Stimulated activated CD8-positive, alpha-beta memory T cell treated with anti-CD3 and anti-CD28 coated beads, Interleukin-2, amount 100 ng/mL, for 48 hours (primary cell): Measurements from ENCODE around the gene SLC16A4.

ENCODE experiments used
- DNase-seq, 2 donors: peaks; one replicate each; pipeline ENCODE4 v3.0.0-alpha.2; 2020; ENCODE audit warnings: low read depth in 2 of 2

The SLC16A4 gene

GRCh38 chr1:110360431-110360830, 30.4 kb downstream of the SLC16A4 start:
- no peak for DNase-seq

DNA sequence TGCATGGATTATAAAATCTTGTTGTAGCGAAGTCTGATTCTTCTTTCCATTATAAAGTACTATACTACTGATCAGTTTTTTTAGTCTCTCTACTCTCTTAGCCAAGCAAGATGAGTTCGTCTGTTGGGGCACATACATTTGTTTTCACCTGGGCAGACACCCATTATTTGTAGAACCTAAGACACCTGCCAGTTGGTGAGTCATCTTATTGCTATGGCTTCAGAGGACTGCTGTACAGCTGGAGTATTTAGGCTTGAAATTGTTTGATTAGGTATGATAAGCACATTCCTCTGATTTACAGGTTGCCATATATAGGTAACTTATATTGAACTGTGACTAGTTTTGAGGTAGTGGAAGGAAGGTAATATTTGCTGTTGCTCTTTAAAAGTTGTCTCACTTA, 34.4 kb downstream of the SLC16A4 start:
- no peak for DNase-seq

DNA sequence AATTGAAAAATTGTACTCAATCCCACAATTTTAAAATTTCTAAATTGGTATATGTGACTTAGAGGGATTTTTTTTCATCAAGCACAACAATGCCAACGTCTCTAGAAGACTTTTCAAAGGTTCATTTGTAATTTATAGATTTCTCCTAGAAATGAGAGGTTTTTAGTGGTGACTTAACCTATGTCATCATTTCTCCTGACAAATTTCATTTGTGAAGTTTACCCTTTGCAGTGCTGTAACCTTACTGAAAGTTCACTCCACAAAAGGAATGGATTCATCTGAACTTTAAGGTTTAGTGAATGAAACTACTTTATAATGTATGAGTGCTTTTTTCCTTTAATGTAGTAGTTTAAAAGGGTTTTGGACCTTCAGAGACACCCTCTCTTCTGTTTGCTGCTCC, 35.5 kb downstream of the SLC16A4 start:
- no peak for DNase-seq

- DNase-seq: no peak
Measured at GRCh38 chr1:110350360-110350759, 40.5 kb downstream of the SLC16A4 start.

DNA sequence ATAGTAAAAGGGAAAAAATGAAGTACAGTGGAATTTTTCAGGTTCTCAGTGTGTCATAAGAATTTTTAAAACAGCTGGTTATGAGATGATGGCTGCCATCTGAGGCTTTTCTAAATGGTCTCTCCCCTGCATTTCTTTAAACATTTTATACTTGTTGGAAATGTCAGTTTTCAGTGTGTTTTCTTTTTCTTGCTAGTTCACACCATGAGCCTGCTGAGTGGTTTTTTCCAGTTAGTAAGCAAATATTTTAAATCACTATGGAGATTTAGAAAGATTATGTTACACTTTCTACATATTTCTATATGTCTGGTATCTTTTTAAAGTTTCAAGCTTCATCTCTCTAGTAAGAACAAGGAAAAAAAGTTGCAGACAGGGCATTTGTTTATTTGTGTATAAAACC, 42.1 kb downstream of the SLC16A4 start:
- no peak for DNase-seq

DNA sequence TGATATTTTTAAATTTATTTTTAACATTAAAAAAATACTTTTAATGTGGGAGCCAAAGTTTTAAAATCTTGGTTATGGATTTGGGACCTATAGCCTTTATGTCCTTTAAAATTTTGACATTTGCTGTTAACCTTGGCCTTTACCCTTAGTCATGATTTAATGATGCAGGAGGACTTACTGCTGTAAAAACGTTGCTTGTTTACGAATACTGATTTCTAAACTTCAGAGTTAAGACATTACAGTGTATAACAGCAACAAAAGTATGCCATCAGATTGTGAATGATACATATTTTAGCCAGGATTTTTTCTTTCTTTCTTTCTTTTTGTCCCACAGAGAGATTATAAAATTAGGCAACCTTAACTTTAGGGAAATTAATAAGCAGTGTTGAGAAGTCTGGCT, 42.8 kb downstream of the SLC16A4 start:
- no peak for DNase-seq

DNA sequence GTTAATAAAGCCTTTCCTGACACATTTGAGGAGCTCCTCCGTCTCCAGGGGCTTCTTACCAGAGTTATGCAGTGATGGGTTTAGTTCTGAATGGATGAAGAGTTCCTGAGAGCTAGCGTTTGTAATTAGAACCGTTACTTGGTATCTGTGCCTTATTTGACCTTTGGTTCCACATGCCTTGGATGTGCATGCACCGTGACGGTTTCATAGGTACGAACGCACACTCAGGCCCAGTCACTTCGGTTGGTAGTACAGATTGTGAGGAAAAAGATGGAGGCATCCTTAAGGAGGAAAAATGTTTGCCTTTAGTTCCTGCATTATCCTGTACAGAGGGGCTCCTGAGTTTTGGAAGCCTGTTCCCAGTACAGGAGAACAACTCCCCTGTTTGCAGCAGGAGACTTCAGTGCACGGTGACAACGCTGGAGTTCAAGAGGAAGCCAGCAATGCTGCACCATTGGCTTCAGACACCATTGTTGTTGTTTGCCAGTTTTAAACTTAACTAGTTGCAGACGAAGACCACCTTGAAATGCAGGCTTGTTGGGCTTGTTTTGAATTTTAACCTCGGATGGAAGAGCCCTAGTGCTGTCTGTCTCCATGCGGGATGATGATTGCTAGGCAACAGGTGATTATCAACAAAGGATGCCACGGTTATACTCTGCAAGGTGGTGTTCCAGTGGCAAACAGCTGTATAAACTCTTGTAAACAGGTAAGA, 43.5 kb downstream of the SLC16A4 start:
- DNase-seq: no peak

DNA sequence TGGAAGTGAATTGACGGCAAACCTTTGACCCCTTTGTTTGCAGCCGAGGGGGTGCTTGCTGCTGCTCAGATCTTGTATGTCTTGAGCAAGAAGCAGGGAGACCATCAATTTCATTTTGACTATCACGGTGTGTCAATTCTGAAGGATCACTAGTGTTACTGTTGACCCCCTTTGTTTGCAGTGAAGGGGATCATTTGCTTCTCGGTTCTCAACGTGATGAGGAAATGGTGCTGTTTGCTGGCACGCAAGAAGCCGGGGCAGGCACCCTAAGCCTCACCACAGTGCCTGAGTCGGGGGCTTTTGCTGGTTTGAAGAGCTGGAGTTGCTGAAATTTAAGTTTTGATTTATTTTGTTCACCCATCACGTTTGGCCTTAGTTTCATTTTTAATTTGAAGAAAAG, 44.1 kb downstream of the SLC16A4 start:
- DNase-seq: no peak

DNA sequence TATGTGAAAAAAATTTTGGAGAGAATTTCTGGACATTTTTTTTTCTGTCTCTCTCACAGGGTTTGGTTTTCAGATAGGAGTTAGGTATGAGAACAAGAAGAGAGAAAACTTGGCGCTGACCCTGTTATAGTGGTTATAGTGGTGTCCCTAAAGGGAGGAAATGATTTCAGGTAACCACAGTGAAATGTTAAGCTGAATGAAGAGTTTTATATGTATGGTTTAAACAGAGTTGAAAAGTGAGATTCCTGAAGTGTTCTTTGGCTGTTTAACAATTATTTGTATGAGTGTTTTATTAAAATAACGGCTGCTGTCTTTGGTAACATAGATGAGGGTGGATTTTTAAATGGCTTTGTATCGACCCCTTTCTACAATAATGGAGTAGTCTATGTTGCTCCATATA, 45.3 kb downstream of the SLC16A4 start:
- no peak for DNase-seq

- DNase-seq: no peak
Measured at GRCh38 chr1:110344152-110344551, 46.7 kb downstream of the SLC16A4 start.

- no peak for DNase-seq
Measured at GRCh38 chr1:110343249-110343648, 47.6 kb downstream of the SLC16A4 start.

DNA sequence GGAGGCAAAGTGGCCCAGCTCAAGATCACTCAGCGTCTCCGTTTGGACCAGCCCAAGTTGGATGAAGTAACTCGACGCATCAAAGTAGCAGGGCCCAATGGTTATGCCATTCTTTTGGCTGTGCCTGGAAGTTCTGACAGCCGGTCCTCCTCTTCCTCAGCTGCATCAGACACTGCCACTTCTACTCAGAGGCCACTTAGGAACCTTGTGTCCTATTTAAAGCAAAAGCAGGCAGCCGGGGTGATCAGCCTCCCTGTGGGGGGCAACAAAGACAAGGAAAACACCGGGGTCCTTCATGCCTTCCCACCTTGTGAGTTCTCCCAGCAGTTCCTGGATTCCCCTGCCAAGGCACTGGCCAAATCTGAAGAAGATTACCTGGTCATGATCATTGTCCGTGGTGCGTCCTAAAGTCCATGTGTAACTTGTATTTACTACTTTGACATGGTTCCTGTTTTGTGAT, 48.9 kb downstream of the SLC16A4 start:
- no peak for DNase-seq

DNA sequence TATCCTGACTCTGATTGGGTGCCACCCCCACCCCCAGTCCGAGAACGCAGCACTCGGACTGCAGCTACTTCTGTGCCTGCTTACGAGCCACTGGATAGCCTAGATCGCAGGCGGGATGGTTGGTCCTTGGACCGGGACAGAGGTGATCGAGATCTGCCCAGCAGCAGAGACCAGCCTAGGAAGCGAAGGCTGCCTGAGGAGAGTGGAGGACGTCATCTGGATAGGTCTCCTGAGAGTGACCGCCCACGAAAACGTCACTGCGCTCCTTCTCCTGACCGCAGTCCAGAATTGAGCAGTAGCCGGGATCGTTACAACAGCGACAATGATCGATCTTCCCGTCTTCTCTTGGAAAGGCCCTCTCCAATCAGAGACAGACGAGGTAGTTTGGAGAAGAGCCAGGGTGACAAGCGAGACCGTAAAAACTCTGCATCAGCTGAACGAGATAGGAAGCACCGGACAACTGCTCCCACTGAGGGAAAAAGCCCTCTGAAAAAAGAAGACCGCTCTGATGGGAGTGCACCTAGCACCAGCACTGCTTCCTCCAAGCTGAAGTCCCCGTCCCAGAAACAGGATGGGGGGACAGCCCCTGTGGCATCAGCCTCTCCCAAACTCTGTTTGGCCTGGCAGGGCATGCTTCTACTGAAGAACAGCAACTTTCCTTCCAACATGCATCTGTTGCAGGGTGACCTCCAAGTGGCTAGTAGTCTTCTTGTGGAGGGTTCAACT, 49.5 kb downstream of the SLC16A4 start:
- no peak for DNase-seq

DNA sequence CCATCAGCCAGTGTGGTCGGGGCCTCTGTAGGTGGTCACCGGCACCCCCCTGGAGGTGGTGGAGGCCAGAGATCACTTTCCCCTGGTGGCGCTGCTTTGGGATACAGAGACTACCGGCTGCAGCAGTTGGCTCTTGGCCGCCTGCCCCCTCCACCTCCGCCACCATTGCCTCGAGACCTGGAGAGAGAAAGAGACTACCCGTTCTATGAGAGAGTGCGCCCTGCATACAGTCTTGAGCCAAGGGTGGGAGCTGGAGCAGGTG, 50.7 kb downstream of the SLC16A4 start:
- no peak for DNase-seq

DNA sequence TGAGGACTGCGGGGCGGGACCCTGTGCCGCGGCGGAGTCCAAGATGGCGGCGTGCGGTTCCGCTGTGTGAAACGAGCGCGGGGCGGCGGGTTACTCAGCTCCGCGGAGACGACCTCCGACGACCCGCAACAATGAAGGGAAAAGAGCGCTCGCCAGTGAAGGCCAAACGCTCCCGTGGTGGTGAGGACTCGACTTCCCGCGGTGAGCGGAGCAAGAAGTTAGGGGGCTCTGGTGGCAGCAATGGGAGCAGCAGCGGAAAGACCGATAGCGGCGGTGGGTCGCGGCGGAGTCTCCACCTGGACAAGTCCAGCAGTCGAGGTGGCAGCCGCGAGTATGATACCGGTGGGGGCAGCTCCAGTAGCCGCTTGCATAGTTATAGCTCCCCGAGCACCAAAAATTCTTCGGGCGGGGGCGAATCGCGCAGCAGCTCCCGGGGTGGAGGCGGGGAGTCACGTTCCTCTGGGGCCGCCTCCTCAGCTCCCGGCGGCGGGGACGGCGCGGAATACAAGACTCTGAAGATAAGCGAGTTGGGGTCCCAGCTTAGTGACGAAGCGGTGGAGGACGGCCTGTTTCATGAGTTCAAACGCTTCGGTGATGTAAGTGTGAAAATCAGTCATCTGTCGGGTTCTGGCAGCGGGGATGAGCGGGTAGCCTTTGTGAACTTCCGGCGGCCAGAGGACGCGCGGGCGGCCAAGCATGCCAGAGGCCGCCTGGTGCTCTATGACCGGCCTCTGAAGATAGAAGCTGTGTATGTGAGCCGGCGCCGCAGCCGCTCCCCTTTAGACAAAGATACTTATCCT, 51.2 kb downstream of the SLC16A4 start:
- peak; percentile 34 to 55 for DNase-seq

DNA sequence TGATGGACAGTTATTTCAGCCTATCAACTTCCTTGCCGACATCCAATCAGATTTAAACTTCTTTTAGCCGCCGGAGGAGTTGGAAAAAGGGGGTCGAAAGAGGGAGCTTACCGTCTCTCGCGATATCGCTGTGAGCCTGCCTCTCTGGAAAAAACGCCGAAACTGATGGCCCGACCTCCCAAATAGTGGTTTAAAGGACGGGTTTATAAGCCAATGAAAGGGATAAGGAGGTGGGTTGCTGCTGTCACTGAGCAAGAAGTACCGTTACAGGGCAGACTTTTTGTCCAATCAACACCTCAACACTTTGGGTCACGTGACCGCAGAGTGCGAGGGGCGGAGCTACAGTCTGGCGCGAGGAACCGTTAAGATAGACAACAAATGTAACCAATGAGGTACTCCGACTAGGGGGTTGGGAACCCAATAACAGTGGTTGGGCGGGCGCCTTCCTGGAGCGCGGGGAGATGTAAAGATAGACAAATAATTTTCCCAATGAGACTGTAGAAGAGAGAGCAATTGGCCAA, 51.9 kb downstream of the SLC16A4 start, which contains the start of gene RBM15:
Gene RBM15, plus strand, starts transcription at position 492 of the 521 bp plus-strand sequence. Its CDS starts 29 bp downstream, at position 521.
- peak; percentile 86 to 93 for DNase-seq

- DNase-seq: peak; percentile 83 to 89
Measured at GRCh38 chr1:110338309-110338885, 52.4 kb downstream of the SLC16A4 start.

DNA sequence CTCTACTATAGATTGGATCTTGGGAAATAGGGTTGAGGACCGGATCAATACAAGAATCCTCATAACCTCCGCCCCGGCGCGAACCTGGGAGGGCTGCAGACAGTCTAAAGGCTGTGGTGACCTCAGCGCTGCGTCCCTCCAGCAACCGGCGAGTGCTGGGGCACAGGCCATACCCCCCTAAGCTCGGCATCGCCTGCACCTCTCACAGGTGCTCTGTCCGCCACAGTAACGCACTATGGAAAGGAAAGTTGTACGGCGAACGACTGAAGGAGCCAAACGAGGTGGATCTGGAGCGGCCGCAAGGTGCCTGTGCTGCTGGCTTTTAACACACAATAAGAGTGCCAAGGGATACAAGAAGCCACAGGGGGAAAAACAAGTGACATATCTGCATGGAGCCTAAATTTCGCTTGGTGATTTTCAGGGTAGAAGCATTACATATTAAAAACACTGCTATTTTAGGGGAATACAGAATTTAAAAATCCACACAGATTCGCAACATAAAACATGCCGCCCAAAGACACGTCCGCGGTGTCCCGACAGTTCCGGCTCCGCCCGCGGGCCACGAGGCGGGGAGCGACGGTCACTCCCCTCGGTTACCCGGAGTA, 53.0 kb downstream of the SLC16A4 start:
- DNase-seq: peak; percentile 29 to 37

DNA sequence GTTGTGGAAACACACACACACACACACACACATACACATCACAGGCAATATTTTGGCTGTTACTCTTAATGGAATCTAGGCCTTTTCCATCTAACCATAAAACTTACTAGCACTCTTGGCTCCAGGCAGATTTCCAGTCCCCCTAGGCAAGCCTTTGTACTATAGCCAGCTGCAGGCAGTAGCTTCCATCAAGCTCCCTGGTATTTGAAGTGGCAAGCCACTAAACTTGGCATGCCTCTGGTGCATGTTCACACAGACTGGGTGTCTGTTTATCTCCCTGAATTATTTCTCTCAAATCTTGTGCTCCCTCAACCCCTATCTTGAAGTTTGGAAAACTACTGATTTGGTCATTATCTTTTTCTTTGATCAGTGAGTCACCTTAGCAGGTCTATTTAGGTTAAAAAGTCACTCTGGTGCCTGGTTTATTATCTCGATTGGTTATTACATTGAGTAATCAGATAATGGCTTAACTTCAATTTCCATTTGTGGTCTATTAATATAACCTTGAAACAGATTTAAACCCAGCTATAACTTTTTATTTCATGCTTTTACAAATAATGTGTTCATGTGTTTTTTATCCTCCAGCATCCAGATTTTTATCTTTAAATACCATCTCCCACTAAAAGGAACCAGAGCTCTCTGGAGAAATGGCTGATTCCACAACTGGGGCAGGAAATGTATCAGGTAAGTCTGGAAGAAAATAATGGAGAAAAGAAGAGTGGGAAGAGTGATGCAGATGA, 54.4 kb downstream of the SLC16A4 start:
- DNase-seq: no peak

DNA sequence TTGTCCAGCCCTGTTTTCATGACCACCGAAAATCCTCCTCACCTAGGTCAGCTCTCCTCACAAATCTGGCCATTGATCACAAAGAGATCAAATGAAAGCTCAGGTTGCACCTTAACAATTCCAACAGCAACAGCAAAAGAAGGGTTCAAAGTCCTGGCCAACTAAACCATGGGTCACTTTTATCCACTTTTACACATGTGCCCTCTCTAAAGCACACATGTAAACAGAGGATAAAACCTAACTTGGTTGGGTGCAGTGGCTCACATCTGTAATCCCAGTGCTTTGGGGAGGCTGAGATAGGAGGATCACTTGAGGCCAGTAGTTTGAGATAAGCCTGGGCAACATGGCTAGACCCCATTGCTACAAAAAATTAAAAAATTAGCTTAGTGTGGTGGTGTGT, 55.6 kb downstream of the SLC16A4 start:
- DNase-seq: no peak

DNA sequence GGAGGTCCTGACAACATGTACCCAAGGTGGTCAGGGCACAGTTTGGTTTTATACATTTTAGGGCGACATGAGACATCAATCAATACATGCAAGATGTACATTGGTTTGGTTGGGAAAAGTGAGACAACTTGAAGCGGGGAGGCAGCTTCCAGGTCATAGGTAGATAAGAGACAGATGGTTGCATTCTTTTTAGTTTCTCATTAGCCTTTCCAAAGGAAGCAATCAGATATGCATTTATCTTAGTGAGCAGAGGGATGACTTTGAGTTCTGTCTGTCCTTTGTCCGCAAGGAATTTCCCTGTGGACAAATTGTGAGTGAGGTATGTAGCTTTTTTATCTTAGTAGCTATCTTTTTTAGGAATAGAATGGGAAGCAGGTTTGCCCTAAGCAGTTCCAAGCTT, 62.1 kb downstream of the SLC16A4 start:
- no peak for DNase-seq
